Panc1 (cell line): ENCODE results near the gene KRTAP1-4. TPM values are rescaled to one million over a fixed set of nuclear protein-coding genes. Genes with fewer than 3 reads are reported as not detected.

ENCODE experiments used
- ATAC-seq: fragments of 200-7000 bp; cut with Tn5 transposase; 2 replicates; pipeline ENCODE4 v1.9.1; 2020; ENCODE audit warnings: mild to moderate bottlenecking, moderate library complexity
- BruUV-seq: library from RNA; stranded (reverse); fragments of 400-500 nt; replicated peaks from 2 replicates; lab custom pipeline; 2021; lab: Mats Ljungman, UMichigan
- CTCF ChIA-PET: fragments of 300-600 bp; sonication (Branson Sonifier 250); formaldehyde crosslinking; loops from one replicate; lab custom pipeline; 2022; ENCODE audit warnings: antibody characterized with exemption; lab: Charles Lee
- POLR2A ChIA-PET: fragments of 300-600 bp; sonication (Branson Sonifier 250); formaldehyde crosslinking; loops from one replicate; lab custom pipeline; 2022; ENCODE audit warnings: antibody characterized with exemption; lab: Charles Lee
- DNase-seq: peaks from one replicate; pipeline ENCODE4 v3.0.0-alpha.2; 2010; ENCODE audit warnings: low read depth, low spot score
- H3K27ac ChIP-seq: 2 replicates; pipeline ENCODE4 v1.5.1; 2011; ENCODE audit warnings: mild to moderate bottlenecking, low read length, inconsistent platforms
- H3K27me3 ChIP-seq: fragments of 200-500 bp; sonication (Bioruptor generic); 2 replicates; pipeline ENCODE4 v1.6.0; 2014; ENCODE audit warnings: low read length, inconsistent platforms; ENCODE audit not compliant: control insufficient read depth, insufficient read depth
- H3K36me3 ChIP-seq: fragments of 200-500 bp; sonication (Bioruptor generic); 2 replicates; pipeline ENCODE4 v1.5.1; 2014; ENCODE audit warnings: inconsistent platforms, mild to moderate bottlenecking, low read length, moderate library complexity; ENCODE audit not compliant: control insufficient read depth, insufficient read depth
- H3K4me1 ChIP-seq: 2 replicates; pipeline ENCODE4 v1.5.1; 2011; ENCODE audit warnings: inconsistent platforms, mild to moderate bottlenecking, low read length, moderate library complexity; ENCODE audit not compliant: control insufficient read depth, insufficient read depth
- H3K4me3 ChIP-seq, 2 experiments: 2 replicates each; pipeline ENCODE4 v1.5.1; 2011 to 2012; ENCODE audit warnings: low read depth in 2 of 2, low read length in 2 of 2, mild to moderate bottlenecking in 2 of 2, inconsistent platforms in 1 of 2, moderate library complexity in 1 of 2
- H3K9me3 ChIP-seq: fragments of 200-500 bp; sonication (Bioruptor generic); 2 replicates; pipeline ENCODE4 v1.5.1; 2014; ENCODE audit warnings: low read depth, mild to moderate bottlenecking, inconsistent platforms, low read length, moderate library complexity; ENCODE audit not compliant: control insufficient read depth, insufficient read depth
- CTCF ChIP-seq: fragments of 450-650 bp; IDR thresholded peaks from 2 replicates; pipeline ENCODE4 v1.5.1; 2017; ENCODE audit warnings: mild to moderate bottlenecking
- POLR2AphosphoS5 ChIP-seq: IDR thresholded peaks from 2 replicates; pipeline ENCODE4 v1.6.1; 2012; ENCODE audit warnings: mild to moderate bottlenecking, low read depth, low read length, moderate library complexity
- REST ChIP-seq, 2 experiments: IDR thresholded peaks; 2 replicates each; pipeline ENCODE4 v1.6.1; 2011 to 2012; ENCODE audit warnings: low read depth in 2 of 2, control low read depth in 1 of 2, low read length in 1 of 2, mild to moderate bottlenecking in 1 of 2, moderate library complexity in 1 of 2; ENCODE audit not compliant: insufficient read depth in 1 of 2
- SIN3A ChIP-seq: IDR thresholded peaks from 2 replicates; pipeline ENCODE4 v1.6.1; 2012; ENCODE audit warnings: low read depth, mild to moderate bottlenecking, low read length, moderate library complexity, borderline replicate concordance; ENCODE audit not compliant: insufficient read depth
- TCF7L2 ChIP-seq: IDR thresholded peaks from 2 replicates; pipeline ENCODE4 v1.6.1; 2011; ENCODE audit warnings: mild to moderate bottlenecking, low read depth, low read length, inconsistent platforms
- in situ Hi-C: cut with HindIII; loops from 2 replicates; pipeline ENCODE4 v1.10.0; 2016; ENCODE audit warnings: low sequenced_read_pairs, low pct_unique_long_range_greater_than_20kb
- intact Hi-C: fragments of 100-400 bp; cut with micrococcal nuclease; formaldehyde crosslinking; loops from one replicate; pipeline ENCODE4 v1.10.0; 2022; ENCODE audit not compliant: unreplicated experiment
- total RNA-seq: library from RNA; stranded (reverse); gene quantifications from one replicate; pipeline ENCODE4 v1.2.1, GENCODE V29; 2021; ENCODE audit not compliant: unreplicated experiment

The KRTAP1-4 gene
- total RNA-seq, 1 experiment from 2014 or later, result not detected

DNA sequence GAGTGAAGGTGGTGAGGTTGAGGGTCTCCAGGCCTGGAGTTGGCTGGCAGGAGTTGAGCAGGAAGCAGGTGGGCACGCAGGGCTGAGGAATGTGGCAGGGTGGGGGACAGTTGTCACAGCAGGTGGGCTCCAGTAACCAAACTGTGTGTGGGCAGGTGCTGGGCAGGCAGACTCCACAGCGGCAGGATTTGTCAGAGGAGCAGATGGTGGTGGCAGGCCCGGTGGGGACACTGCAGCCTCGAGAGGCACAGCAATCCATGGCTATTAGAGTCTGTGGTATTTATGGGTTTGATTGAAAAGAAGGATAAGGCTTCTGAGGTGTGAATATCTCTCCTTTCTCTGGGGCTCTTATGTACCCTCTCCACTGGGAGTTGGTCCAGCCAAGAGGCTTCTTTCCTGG is 36.2 kb downstream of the KRTAP1-4 start, which contains the start of gene KRTAP3-3:
Gene KRTAP3-3 (minus strand): TSS at position 326 of the 400 bp plus-strand sequence. CDS start 67 bp downstream, at position 259.
- BruUV-seq, result no TSS peak
- intact Hi-C loops (no loop called here), in situ Hi-C loops (no loop called here)
- Histone ChIP-seq H3K27me3 (peaks cover 17% of the 10 kb centered on the region), H3K27ac (no peak within 1 kb of the TSS), H3K4me1 (no peaks in the 10 kb centered on the region), H3K4me3 (no peak within 1 kb of the TSS), H3K9me3 (no peaks in the 10 kb centered on the region), H3K36me3 (no peaks in the 10 kb centered on the region)
- ChIA-PET POLR2A (interaction anchor here (0.6 kb wide), 1 partner anchor 122 kb away, joined by 4 read pairs; no protein-coding TSS in a partner anchor), CTCF (no interaction called here)
- DNase-seq, result no peak
- TF ChIP-seq CTCF (no peak), TCF7L2 (no peak), REST (IDR thresholded peaks at IDR 0.05; ENCODE audit: insufficient read depth in 1 of 2, low read depth in 2 of 2, low read length in 1 of 2) (no peak), SIN3A (no peak), POLR2AphosphoS5 (no peak)
- ATAC-seq, result no peak

DNA sequence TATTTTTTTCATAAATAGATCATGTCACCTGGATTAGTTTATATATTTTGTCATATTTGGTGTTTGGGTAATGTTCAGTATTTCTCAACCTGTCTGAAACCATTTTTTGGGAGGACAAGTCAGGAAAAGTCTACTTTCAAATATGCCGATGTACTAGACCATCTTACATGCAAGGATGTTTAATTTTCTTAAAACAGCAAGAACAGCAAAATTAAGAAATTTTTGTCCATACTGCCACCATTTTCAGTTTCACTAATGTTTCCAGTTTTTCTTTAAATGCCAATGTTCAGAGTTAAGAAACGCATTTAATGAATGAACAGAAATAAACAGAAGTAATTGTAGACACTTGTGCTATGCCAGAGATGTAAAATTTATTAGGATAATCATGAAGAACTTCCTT is 36.9 kb downstream of the KRTAP1-4 start:
- ChIA-PET POLR2A (no interaction called here), CTCF (interaction anchor here (0.9 kb wide), 1 partner anchor 329 kb away, joined by 3 read pairs; no protein-coding TSS in a partner anchor)
- H3K4me3 ChIP-seq, result no peak overlapping the region
- H3K27ac ChIP-seq, result no peak overlapping the region
- H3K27me3 ChIP-seq, result peaks cover 13% of the 10 kb centered on the region
- no peak for TF ChIP-seq REST (IDR thresholded peaks at IDR 0.05; ENCODE audit: insufficient read depth in 1 of 2, low read depth in 2 of 2, low read length in 1 of 2)
- TF ChIP-seq TCF7L2, result no peak
- TF ChIP-seq POLR2AphosphoS5, result no peak
- TF ChIP-seq SIN3A, result no peak
- no peak for TF ChIP-seq CTCF
- DNase-seq (no peak), ATAC-seq (no peak)
- intact Hi-C loops (no loop called here), in situ Hi-C loops (no loop called here)
- H3K4me1 ChIP-seq, result no peaks in the 10 kb centered on the region
- no TSS peak for BruUV-seq
- H3K36me3 ChIP-seq, result no peaks in the 10 kb centered on the region
- no peaks in the 10 kb centered on the region for H3K9me3 ChIP-seq
